Measurements from ENCODE around the gene CEBPB.
"Not testable (repeated sequence)": the region's sequence is repeated elsewhere in the genome, so short reads cannot be mapped to it uniquely, and the experiment has no call there.

Gene CEBPB

DNA sequence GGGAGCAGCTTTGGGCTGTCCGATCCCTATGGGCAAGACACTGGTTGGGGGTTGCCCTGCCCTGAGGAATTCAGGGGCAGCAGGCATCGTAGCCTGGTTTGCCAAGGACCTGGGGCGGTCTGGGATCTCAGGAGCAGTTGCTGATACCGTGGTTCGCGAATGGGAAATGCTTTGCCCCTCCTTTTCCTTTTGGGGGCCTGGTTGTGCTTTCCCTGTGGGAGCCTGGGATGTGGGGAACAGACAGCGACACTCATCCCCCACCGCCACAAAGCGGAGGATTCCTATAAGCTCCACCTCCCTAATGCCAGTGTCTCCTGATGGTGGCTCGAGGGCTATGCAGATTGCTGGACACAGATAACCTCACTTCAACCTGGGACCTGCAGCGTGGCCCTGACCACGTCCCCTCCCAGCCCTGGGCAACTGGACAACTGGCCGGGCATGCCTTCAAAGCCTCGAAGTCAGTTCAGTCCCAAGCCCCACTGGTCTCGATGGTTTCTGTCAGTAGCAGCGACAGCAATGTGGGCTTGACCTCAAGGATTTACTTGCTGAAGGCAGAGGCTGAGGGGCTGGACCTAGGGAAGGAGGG lies 3.3 kb downstream of the CEBPB start:
- no peak for FAIRE-seq

DNA sequence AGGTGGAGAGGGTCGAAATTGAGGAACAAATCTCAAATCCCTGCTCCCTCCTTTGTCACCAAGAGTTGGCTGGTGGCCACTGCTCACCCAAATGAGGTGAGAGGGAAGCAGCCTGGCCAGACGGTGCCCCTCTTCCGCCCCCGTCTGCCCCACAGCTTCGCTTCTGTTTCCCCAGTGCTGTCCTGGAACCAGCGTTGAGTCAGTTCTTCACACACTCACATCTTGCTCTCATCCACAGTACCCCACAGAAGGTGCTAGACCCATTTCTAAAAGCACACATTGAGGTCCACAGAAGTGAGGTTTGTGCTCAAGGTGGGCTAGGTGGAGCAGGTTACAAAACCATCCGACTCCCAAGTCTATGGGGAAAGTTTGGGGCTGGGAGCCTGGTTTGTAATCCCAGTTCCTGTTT lies 3.8 kb downstream of the CEBPB start:
- no peak for FAIRE-seq

DNA sequence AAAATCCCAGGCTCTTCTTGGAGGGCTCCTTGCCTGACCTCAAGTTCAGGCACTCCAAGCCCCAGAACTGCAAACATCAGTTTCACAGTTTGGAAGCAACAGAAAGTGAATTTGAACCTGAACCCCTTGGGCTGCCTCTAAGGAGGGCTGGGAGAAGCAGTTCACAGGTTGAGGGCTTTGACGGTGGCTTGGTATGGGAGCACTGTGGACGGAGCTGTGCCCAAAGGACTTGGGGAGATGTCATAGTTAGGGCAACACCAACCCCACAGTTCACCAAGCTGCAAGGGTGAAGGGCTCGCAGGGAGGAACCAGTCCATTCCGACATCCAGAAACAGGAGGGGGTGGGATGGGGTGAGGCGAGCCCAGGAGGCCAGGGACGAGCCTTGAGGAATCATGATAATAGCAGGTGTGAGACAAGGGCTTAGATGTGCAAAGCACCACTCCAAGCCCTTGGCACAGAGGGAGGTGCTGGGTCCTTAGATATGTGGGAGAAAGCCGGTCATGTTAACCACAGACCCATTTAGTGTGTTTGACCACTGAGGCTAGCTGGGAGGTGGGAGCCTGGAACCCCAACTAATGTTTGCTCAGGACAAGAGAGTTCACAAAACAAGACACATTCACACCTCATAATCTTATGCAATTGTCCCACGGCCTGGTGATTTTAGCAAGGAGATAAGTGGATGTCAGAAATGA lies 4.3 kb downstream of the CEBPB start:
- no peak for FAIRE-seq

- no peak for FAIRE-seq
Observed at GRCh38 chr20:50195524-50196120, 5.0 kb downstream of the CEBPB start.

- no peak for FAIRE-seq
Observed at GRCh38 chr20:50196248-50196647, 5.6 kb downstream of the CEBPB start.

- FAIRE-seq: no peak
Observed at GRCh38 chr20:50196896-50197295, 6.3 kb downstream of the CEBPB start.

- FAIRE-seq: no peak
Observed at GRCh38 chr20:50197463-50198179, 7.0 kb downstream of the CEBPB start.

GRCh38 chr20:50198180-50198666 lies 7.6 kb downstream of the CEBPB start:
- no peak for FAIRE-seq

GRCh38 chr20:50198716-50199115 lies 8.1 kb downstream of the CEBPB start:
- no peak for FAIRE-seq

DNA sequence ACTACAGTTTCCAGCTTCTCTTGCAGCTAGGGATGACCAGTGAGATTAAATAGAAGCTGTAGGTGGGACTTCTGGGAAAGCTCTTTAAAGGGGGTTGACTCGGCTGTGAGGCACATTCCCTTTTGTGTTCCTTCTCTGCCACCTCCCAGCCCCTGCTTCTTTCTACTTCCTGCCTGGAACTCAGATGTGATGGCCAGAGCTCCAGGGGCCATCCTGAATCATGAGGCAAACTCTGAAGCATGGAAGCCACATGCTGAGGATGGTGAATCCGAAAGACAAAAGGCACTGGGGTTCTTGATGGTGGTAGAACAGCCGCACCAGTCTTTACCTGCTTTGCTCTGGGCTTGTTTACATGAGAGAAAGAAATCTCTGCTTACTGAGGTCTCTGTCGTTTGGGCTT lies 9.1 kb downstream of the CEBPB start:
- FAIRE-seq: no peak

DNA sequence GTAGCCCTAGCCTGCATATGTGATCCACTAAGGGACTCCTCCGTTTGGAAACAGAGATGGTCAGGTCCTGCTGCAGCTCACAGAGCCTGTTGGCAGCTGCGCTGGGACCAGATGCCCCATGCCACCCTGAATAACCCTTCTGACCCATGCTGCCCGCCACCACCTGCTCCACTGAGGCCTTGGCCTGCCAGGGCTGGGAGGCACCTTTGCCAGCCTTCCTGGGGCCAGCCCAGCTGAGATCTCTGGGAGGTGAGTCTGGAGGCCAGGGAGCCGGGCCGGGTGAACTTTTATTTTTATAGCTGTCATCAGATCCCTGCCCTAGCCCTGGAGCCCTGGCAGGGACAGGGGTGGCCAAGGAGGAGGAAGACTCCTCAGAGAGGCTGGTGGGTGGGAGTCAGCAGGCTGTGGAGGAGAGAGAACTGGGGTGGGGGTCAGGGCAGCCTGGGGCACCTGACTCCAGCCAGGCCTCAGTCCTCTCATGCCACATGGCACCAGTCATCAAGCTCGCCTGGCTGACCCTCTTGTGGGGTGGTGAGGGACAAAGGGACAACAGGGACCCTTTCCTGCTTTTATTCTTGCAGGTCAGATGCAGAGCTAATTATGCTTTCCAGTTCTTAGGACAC lies 10.0 kb downstream of the CEBPB start:
- FAIRE-seq: no peak

DNA sequence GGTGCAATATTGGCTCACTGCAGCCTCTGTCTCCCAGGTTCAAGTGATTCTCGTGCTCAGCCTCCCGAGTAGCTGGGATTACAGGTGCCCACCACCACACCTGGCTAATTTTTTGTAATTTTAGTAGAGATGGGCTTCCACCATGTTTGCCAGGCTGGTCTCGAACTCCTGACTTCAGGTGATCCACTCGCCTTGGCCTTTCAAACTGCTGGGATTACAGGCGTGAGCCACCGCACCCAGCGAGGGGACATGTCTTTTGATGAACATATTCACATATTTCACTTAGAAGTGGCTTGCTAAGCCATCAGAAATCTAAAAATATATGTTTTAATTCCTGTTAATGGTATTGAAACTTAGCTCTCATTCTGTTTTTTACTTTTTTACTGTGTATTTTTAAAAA lies 11.1 kb downstream of the CEBPB start:
- not testable (repeated sequence) for FAIRE-seq

DNA sequence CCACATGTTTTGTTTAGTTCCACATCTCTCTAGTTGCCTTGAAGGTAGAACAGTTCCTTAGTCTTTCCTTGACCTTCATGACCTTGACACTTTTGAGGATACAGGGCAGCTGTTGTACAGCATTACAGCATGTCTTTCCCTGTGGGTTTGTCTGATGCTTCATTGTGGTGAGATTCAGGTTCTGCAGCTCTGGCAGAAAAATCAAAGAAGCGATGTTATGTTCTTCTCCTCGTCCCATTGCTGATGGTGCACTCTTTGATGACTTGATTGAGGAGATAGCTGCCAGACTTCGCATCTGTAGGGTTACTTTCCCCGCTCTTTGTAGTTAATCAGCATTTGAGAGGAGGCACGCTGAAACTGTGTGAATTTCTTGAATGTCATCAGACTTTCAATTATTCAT lies 12.0 kb downstream of the CEBPB start:
- FAIRE-seq: no peak

DNA sequence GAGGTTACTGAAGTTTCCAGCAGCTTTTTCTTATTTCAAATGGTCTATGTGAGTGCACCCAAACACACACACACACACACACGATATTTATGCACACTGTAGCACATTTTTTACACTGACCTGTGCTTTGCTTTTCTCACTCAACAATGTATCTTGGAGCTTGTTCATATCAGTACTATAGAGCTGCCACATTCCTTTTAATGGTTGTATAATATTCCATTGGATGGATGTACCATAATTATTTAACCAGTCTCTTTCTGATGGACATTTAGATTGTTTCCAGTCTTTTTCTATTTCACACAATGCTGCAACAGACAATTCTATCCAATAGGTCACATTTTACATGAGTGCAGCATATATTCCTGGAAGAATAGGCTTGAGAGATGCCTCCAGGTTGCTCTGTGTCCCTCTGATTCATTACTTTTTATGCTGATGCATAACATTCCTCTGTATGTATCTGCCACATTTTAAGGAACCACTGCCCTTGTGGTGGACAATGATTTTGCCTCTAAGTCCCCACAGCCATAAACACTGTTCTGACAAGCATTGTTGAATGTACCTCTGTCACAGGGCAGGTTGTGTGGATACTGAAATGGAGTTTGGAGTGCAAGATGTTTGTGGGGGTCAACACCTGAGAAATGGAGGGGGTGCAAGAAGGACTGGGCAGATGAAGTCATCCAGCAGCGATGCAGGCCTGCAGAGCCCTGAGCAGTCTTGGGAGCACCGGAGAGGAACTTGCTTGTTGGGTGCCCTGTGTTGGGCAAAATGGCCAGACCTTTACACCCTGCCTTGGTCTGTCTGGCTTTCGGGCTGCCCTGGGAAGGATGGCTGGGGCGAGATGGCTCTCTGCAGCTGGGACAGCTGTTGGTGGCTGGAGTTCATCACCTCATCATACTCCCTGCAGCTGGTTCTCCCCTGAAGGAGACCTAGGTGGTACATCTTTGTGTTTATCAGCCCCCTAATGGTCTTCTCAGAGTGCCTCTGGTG lies 13.6 kb downstream of the CEBPB start:
- no peak for FAIRE-seq

GRCh38 chr20:50207026-50207425 lies 16.4 kb downstream of the CEBPB start:
- no peak for FAIRE-seq

- FAIRE-seq: no peak
Observed at GRCh38 chr20:50208085-50208491, 17.5 kb downstream of the CEBPB start.

DNA sequence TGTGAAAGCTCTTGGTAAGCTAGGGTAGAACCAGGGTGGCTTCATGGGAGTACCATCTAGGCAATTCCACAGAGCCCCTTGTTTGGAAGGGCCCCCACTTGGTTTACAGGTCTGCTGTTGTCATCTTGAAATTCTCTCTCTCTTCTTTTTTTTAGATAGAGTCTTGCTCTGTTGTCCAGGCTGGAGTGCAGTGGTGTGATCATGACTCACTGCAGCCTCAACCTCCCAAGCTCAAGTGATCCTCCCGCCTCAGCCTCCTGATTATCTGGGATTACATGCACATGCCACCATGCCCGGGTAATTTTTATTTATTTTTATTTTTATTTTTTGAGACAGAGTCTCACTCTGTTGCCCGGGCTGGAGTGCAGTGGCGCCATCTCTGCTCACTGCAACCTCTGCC lies 18.2 kb downstream of the CEBPB start:
- not testable (repeated sequence) for FAIRE-seq

DNA sequence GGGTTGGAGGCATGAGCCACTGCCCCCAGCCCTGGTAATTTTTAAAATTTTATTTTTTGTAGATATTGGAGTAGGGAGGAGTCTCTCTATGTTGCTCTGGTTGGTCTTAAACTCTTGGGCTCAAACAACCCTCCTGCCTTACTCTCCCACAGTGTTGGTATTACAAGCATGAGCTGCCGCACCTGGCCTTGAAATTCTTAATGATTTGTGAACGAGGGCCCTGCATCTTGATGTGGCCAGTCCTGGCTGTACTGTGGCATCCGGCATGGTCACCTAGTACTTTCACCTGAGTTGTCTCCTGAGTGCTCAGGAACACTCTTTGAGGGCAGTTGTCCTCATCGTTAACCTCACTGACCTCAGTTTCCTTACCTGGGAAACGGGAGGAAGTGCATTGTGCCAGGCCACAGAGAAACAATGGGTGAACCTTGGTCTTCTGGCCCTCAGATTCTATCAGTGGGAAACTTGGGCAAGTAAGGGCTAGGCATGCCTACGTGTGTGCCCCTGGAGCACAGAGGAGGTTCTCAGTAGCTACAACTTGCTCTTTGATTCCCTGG lies 19.5 kb downstream of the CEBPB start:
- no peak for FAIRE-seq

DNA sequence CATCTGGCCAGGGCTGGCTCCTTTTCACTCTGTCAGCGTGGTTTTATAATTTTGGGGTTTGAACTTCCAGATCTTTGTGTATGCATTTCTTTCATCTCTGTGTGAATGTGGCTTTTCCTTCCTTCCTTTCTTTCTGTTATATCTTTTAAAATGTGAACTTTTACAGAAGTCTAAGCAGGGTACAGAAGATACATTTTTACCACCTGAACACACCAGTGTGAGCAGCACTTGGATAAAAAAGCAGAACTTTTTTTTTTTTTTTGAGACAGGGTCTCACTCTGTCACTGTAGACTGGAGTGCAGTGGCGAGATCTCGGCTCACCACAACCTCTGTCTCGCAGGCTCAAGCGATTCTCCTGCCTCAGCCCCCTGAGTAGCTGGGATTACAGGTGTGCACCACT lies 20.5 kb downstream of the CEBPB start:
- FAIRE-seq: no peak

DNA sequence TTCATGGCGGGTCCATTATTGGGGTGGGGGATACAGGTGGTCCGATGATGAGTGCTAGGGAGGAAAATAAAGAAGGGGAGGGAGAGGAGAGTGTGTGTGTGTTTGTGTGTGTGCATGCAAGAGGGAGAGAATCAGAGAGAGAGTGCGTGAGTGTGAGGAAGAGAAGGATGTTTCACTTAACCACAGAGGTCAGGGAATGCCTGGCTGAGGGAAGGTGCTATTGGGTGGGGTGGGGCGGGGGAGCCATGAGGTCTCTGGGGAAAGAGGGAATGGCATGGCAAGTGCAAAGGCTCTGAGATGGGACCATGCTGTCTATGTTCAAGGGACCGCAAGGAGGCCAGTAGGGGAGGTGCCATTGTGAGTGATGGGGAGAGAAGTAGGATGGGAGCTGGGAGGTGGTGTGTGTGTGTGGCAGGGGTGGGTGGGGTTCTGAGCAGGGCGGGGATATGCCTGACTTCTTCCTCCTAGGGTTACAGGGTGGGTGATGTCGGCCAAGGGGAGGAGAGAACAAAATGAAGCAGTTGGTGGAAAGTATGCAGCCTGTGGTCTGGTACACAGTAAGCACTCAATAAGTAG lies 23.0 kb downstream of the CEBPB start:
- FAIRE-seq: no peak

Data from endometrium (tissue), 2 donors.